T follicular helper cell (primary cell): Measurements from ENCODE around the gene BRME1.

ENCODE experiments used
- DNase-seq: peaks from one replicate; pipeline ENCODE4 v3.0.0-alpha.2; 2020; ENCODE audit warnings: low read depth

Gene BRME1

DNA sequence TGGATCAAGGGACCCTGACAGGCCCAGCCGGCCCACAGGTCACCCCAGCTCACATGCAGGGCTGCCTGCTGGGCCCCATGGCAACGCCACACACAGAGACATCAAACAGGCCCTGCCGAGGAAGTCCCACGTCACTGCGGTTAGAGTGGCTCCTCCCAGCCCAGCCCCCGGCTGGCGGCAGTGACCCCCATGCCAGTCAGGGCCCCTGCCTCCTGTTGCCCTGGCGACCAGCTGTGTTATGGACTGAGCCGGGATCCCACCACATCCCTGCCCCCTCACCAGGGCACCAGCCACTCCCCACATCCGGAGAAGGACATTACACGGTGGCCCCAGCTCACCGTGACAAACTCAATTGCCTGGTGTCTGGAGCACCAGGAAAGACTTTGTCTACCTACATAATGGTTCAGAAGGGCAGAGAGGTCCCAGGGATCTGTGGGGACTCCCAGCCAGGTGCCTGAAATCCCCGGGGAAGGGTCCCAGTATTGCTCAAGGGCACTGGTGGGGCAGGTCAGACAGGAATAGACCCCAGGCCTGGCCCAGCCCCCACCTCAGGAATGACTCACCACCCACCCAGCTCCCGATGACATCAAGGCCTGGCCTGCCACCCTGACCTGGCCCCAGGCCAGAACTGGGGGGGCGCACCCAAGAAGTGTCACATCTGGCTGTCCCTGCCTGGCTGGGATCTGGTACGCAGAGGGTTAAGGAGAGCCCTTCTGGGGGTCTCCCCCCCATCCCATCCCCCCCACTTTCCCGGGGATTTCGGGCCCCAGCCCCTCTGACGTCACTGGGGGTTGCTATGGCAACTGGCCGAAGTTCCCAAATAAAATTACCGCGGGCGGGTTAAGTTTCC lies 59.1 kb downstream of the BRME1 start:
- DNase-seq, result peak; percentile 95

DNA sequence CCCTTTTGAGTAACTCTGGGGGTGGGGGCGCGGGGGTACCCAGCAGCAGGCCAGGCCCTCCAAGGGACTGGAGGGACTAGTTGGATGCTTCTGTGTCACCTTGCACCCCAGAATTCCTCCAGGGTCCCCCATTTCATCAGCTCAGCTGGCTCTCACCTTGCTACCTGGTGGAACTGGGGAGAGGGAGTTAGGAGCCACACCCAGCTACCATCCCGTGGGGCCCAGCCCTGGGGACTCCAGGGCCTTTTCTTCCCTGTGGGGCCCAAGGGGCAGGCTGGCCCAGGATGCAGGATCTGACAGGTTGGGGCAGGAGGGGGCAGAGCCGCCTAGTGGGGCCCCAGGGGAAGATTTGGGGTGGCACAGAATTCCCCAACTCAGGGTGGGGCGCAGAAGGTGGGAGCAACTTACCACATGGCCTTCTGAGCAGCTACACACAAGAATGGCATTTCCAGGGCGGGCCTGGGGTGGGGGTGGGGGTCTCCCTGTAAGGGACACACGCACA lies 61.7 kb downstream of the BRME1 start:
- no peak for DNase-seq

DNA sequence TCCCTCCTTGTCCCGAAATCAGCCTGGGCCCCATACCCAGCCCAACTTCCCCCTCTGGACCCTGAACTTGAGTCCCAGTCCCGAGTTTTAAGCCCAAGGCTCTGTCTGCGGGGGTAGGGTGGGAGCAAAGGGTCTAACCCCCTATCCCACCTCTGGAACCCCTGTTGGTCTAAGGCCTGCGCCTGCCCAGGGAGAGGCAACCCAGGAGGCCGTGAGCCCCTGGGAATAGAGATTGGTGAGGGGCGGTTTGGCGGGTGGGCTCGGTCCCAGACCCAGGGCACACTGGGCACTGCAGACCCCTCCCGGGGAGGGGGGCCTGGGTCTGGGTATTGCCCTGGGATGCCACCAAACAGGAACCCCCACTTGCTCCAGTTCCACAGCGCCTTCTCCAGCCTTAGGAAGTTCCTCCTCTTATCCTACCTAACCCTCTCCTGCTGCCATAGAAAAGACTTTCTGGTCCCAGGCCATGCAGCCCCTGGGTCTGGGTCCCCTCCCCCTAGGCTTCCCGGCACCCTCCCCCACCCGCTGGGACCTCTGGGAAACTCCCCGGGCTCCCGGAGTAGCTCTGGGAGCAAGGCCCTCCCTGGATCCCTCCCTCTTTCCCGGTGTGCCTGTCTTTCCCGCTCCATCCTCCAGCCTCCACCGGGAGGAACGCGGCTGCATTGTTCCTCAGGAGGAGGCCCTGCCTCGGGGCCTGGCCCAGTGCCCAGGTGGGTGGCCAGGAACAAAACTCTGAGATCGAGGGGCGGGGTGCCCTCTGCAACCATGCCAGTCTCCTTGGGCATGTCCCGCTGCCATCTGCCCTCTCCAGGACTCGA lies 62.6 kb downstream of the BRME1 start:
- no peak for DNase-seq

DNA sequence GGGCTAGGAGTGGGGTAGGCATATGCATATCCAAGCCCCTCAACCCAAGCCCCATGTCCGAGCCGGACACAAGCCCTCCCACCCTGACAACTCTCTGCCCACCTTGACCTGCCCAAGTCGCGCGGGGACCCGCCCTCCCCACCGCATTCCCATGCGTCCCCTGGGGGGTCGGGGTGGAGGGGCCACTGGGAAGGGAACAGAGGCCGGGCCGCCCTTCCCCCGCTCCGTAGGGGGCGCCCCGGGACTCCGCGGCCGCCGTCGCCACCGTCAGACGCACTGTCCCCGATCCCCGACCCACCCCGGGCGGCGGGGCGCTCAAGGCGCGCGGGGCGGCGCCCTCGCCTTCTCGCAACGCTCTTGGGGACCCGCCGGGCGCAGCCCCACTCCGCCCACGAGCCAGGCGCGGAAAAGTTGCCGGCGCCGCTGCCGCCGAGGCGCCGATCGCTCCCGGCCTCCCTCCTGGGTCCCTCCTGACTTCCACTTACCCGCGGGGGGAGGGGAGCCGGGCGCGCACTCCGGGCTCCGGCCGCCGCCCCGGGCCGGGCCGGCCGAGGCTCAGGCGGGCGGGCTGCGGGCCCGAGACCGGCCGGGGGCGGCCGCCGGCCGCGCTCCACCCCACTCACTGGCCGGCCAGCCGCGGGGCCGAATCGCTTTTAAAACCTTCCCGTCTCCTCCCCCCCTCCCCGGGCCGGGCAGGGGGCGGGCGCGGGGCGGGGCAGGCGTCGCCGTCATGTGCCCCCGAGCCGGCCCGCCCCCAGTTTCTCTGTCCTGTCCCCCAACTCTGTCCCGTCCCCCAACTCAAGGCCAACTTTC lies 63.4 kb downstream of the BRME1 start:
- DNase-seq, result peak; percentile 67

DNA sequence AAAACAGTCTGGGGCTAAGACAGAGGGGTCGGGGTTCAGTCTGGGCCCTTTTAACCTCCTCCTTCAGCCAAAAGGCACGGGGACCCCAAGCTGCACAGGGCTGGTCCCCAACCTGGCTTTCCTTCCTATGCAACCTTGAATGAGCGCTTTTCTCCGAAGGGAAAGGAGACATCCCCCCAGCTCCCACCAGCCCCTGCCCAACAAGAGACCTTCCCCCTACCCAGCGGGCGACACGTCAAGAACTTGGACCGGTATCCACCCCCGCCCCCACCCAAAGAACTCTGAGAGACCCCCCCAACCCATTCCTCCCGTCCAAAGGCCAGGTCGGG lies 64.0 kb downstream of the BRME1 start:
- DNase-seq, result no peak

DNA sequence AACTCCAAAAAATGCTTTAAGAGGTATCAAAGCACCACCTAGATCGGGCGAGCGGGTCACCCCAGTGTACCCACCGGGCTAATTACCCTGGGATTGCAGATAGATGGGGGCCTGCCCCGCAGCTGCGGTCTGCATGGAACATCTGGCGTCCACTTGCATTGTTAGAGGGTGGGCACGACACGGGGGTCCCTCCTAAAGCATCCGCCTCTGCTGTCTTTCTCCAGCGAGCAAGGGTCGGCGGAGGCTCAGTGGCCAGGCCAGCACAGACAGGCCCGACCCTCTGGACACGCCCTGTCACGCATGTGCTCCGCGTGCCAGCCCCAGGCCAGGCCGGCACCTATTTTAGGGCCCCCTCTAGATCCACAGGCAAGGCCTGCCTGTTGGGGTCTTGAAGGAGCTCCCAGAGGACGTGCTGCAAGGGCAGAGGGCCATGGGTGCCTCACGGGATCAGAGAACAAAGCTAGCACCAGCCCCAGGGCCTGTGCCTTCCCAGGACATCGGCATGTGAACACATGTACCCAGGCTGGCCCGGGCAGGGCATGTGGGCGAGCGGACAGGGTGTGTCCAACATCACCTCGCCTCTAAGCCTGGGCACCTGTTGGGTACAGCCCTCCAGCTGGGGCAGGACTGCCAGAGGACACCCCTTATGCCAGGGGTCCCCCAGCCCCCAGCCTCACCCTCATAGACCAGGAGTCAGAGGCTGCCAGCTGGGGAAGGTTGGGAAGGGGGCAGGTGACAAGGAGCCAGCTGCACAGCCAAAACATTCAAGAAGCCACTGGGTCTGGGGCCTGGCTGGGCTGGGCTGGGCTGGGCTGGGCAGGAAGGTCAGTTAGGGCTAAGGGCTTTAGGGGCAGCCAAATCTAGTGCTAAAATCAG lies 64.6 kb downstream of the BRME1 start:
- DNase-seq, result no peak

DNA sequence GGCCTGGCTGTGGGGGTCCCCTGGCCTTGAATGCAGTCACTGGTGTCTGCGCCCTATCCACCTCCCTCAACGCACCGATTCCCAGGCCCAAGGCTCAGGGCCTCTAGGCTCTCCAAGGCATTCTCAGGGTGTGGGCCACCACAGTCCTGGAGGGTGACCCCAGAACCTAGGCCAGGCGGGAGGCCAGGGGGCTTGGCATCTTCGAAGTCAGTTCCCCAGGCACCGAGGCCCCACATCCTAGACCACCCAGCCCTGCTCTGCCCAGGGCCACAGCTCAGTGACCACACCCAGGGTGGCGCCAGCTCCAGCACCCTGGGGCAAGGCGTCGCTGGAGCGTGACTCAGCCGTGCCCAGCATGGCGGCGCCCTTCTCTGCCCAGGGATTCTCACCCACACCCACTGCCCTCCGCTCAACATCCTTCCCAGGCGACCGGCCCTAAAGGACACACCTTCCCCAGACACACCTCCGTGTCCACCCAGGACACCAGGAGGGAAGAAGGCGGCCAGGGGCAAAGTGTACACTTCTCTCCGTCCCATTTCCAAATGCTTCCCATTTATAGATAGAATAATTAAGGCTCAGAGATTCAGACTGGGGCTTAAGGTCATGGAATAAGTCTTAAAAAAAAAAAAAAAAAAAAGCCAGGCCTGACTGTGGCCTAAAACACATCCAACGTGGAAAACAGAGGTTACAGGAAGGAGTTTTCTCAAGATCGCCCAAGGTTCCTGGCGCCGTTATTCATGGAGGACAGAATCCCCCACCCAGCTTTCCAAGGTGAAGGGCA lies 65.4 kb downstream of the BRME1 start:
- DNase-seq, result no peak

DNA sequence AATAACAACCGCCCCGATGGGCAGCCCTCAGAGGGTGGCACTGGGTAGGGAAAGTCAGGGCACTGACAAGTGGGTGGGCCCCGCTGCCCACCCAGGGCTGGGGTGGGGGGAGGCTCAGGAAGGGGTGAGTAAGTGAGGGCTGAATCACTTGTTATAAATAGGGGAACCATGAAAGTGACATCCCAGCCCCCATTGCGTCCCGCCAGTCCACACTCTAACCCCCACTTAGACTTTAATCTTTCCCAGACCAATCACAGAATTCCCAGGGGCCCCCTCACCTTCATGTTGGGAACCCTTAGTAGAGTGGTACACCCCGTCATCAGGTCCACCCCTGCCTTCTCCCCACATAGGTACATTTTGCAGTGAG lies 66.0 kb downstream of the BRME1 start:
- no peak for DNase-seq

DNA sequence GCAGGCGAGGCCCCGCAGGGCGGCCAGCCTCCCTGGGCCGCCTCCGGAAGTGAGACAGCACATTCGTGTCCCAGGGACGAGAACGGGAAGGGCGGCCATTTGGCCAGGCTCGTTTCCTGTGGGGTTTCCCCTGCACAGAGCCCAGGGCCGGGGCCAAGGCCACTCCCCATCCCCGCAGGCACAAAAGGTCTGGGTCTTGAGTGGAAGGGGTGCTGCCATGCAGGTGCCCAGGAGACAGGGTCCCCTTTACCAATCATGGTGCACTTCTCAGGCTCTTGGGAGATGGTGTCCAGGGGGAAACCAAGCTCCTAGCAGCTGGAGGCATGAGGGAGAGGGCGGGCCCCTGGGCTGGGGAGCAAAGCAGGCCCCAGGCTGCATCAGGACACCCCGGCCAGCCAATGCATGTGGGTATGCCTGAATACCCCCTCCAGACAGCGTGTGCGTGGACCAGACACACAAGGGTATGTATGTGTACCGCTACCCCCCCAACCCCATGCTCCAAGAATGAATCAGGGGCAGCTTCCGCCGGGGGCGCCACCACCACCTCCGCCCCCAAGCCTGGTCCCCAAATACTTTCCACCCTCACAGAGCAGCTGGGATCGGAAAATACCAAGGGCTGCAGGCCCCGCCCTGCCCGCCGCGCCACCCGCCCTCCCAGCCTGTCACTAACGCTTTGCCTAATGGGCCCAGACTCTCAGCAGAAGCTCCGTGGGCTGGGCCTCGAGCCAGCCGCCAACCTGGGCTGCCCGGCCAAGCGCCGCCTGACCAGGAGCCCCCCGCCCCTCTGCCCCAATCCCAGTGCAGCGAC lies 66.6 kb downstream of the BRME1 start:
- peak; percentile 78 for DNase-seq

DNA sequence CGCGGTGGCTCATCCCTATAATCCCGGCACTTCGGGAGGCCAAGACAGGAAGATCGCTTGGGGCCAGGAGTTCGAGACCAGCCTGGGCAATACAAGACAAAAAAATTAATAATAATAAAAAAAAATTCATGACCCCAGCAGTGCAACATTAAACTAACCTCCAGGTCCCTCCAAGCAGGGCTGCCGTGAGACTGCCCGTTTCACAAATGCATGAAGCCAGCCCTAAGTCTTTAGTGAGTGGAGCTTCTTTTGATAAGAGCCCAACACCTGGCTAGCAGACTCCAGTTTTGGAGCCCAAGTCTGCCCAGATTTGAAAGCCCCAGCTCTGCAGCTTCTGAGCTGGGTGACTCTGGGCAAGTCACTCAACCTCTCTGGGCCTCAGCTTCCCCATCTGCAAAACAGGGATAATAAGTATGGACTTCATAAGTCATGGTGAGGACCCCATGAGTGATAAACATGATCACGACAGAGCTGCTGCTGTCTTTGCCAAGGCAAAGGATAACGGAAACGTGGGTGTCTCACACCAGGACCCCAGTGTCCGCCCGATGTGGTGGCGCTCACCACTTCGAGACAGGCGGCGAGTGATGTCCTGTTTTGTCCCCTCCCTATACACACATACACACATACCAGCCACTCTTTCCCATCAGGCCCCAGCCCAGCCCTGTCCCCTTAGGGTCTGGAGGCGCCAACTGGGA lies 67.3 kb downstream of the BRME1 start:
- no peak for DNase-seq

DNA sequence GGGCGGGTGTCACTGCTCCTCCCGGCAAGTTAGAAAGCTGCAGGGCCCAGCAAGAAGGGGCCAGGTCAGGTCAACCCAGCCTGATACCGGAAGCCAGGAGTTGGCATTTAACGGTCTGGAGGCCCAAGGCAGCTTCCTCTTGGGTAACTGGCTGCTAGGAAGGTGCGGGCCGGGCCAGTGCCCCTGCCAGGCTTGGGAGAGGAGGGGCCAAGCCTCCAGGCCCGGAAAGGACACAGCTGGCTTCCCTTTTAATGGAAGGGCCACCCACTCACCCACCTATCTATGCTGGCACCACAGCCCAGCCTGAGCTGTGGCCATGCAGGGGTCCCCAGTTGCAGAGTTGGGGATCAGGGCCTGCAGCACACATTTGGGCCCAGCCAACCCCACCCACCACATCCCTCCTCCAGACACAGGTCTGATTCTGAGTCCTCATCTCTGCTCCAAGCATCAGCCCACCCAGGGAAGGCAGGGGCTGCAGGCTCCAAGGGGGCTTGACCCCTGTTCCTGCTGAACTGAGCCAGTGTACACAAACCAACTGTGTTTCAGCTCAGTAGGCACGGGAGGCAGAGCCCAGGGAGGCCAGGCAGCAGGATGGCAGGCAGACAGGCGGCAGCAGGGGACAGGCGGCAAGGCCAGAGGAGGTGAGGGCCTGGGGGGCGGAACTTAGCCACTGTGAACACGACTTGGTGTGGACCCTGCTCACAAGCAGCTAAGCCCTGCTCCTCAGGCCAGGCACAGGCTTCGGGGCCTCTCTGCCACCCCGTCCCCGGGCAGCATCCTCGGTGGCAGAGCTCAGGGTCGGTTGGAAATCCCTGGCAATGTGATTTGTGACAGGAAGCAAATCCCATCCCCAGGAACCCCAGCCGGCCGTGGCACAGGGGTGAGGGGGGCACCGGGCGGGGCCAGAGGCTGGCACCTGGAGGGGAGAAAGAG lies 69.9 kb downstream of the BRME1 start:
- no peak for DNase-seq

DNA sequence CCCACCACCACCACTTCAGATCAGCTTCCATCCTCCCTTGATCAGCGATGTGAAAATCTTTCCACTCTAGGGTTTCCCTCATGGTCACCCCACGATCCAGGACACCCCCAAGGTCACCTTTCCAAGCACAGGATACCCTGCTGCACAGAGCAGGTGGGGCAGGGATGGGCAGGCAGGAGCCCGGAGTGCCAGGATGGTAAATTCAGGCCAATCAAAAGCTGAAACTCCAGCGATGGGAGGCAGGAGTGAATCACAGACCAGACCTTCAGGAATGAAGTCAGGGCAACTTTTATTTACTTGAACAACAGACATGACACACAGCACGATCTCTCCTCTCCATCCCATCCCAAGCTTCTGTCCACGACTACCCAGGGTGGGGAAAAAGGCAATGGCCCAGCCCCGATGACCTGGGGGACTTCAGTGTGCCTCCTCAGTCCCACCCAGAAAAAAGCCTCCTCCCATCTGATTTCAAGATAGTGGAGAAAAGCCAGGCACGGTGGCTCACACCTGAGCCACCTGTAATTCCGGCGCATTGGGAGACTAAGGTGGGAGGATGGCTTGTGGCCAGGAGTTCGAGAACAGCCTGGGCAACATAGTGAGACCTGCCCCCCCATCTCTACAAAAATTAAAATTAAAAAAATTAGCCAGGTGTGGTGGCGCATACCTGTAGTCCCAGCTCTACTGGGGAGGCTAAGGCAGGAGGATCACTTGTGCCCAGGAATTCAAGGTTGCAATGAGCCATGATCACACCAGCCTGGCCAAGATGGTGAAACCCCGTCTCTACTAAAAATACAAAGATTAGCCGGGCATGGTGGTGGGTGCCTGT lies 71.5 kb downstream of the BRME1 start:
- no peak for DNase-seq

DNA sequence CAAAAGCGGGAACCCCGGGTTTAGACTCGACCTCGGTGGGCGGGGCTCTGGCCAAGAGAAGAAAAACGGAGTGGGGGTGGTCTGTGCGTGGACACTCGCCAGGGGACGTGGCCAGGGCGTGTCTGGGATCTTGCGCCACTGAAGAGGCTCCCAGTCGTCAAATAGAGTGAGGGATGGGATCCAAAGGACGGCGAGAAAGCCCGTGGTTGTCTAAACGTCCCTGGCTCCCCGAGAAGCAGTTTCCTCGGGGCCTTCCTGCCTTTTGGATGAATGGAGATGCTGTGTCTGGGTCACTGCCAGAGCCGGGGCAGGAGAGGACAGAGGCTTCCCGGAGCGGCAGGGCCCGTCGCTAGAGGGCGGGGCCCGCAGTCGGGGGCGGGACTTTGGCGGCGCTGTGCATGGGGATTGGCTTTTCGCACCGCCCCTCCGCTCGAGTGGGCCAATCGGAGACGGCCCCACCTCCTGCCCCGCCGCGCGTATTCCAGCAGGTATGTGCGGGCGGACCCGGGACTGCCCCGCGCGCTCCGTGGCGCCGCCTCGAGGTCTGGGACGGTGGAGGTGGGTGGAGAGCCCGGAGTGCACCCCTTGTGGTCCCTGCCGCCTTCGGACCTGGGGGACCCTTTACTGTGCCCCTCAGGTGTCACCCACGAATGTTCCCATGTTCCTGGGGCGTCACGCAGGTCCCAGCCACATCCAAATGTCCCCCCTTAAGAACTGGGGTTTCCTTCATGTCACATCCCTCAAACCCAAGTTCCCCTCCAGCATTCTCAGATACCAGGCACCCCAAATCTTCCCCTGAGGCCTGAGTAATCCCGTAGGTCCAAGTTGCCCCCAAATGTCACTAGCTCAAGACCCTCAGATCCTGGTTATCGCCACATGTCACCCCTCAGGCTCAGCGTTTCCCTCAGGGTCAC lies 72.3 kb downstream of the BRME1 start:
- DNase-seq, result peak; percentile 91
